ENCODE data around the gene OR4Q3.
"Not testable (repeated sequence)": the region's sequence is repeated elsewhere in the genome, so short reads cannot be mapped to it uniquely, and the experiment has no call there.

The OR4Q3 gene

GRCh38 chr14:19754172-19754571 lies 10.8 kb downstream of the OR4Q3 start:
- Histone ChIP-seq H3K27me3 (replicated peaks; ENCODE audit: insufficient read depth, low read length) (no peaks in the 10 kb centered on the region), H3K9me3 (replicated peaks; ENCODE audit: insufficient read depth, low read length) (no peaks in the 10 kb centered on the region), H4K20me1 (ENCODE audit: insufficient read depth, low read length) (no peaks in the 10 kb centered on the region), H3K9ac (ENCODE audit: low read length) (no peak overlapping the region), H3K4me2 (ENCODE audit: low read depth, low read length) (no peak overlapping the region), H3K4me3 (ENCODE audit: low read length) (no peak overlapping the region), H3K79me2 (ENCODE audit: low read length) (no peaks in the 10 kb centered on the region), H3K9me2 (replicated peaks; ENCODE audit: insufficient read depth, low read length) (no peaks in the 10 kb centered on the region), H3K27ac (ENCODE audit: low read length) (no peak overlapping the region), H2AFZ (ENCODE audit: low read length) (no peak overlapping the region), H3K4me1 (ENCODE audit: low read length) (no peaks in the 10 kb centered on the region), H3F3A (ENCODE audit: insufficient read depth, low read length) (no peaks in the 10 kb centered on the region), H3K36me3 (replicated peaks; ENCODE audit: insufficient read depth, low read length) (no peaks in the 10 kb centered on the region)
- TF ChIP-seq EZH2phosphoT487 (IDR thresholded peaks at IDR 0.05; ENCODE audit: low read length) (no peak), CTCF (IDR thresholded peaks at IDR 0.05; ENCODE audit: low read length) (no peak), EZH2 (optimal IDR thresholded peaks at IDR 0.05; ENCODE audit: low read depth, low read length) (no peak)
- no peak for DNase-seq

GRCh38 chr14:19771491-19771890 lies 28.1 kb downstream of the OR4Q3 start:
- H3K27ac ChIP-seq (ENCODE audit: low read length); DNase-seq; H3F3A ChIP-seq (ENCODE audit: insufficient read depth, low read length); H3K9me2 ChIP-seq (replicated peaks; ENCODE audit: insufficient read depth, low read length); H3K36me3 ChIP-seq (replicated peaks; ENCODE audit: insufficient read depth, low read length); H3K79me2 ChIP-seq (ENCODE audit: low read length); H3K9me3 ChIP-seq (replicated peaks; ENCODE audit: insufficient read depth, low read length); H3K4me1 ChIP-seq (ENCODE audit: low read length); H3K4me3 ChIP-seq (ENCODE audit: low read length); H3K4me2 ChIP-seq (ENCODE audit: low read depth, low read length); H4K20me1 ChIP-seq (ENCODE audit: insufficient read depth, low read length); H3K9ac ChIP-seq (ENCODE audit: low read length); H3K27me3 ChIP-seq (replicated peaks; ENCODE audit: insufficient read depth, low read length); H2AFZ ChIP-seq (ENCODE audit: low read length): not testable (repeated sequence)

- Histone ChIP-seq H4K20me1 (ENCODE audit: insufficient read depth, low read length) (no peaks in the 10 kb centered on the region), H2AFZ (ENCODE audit: low read length) (no peak overlapping the region), H3K79me2 (ENCODE audit: low read length) (no peaks in the 10 kb centered on the region), H3K9me2 (replicated peaks; ENCODE audit: insufficient read depth, low read length) (no peaks in the 10 kb centered on the region), H3K9ac (ENCODE audit: low read length) (no peak overlapping the region), H3F3A (ENCODE audit: insufficient read depth, low read length) (no peaks in the 10 kb centered on the region), H3K27ac (ENCODE audit: low read length) (no peak overlapping the region; the same call in 1 of the 2 replicates), H3K9me3 (replicated peaks; ENCODE audit: insufficient read depth, low read length) (no peaks in the 10 kb centered on the region), H3K27me3 (replicated peaks; ENCODE audit: insufficient read depth, low read length) (no peaks in the 10 kb centered on the region), H3K4me1 (ENCODE audit: low read length) (no peaks in the 10 kb centered on the region), H3K36me3 (replicated peaks; ENCODE audit: insufficient read depth, low read length) (no peaks in the 10 kb centered on the region), H3K4me2 (ENCODE audit: low read depth, low read length) (no peak overlapping the region), H3K4me3 (ENCODE audit: low read length) (no peak overlapping the region)
- no peak for DNase-seq
- TF ChIP-seq EZH2phosphoT487 (IDR thresholded peaks at IDR 0.05; ENCODE audit: low read length), result no peak
- no peak for TF ChIP-seq EZH2 (optimal IDR thresholded peaks at IDR 0.05; ENCODE audit: low read depth, low read length)
- TF ChIP-seq CTCF (IDR thresholded peaks at IDR 0.05; ENCODE audit: low read length), result no peak
Observed at GRCh38 chr14:19771895-19772430, 28.6 kb downstream of the OR4Q3 start.

GRCh38 chr14:19772454-19772853 lies 29.1 kb downstream of the OR4Q3 start:
- H3K36me3 ChIP-seq (replicated peaks; ENCODE audit: insufficient read depth, low read length); H3K79me2 ChIP-seq (ENCODE audit: low read length); H3K4me2 ChIP-seq (ENCODE audit: low read depth, low read length); H3K27me3 ChIP-seq (replicated peaks; ENCODE audit: insufficient read depth, low read length); H3K4me1 ChIP-seq (ENCODE audit: low read length); H3K9ac ChIP-seq (ENCODE audit: low read length); H3K4me3 ChIP-seq (ENCODE audit: low read length); H3K9me2 ChIP-seq (replicated peaks; ENCODE audit: insufficient read depth, low read length); H4K20me1 ChIP-seq (ENCODE audit: insufficient read depth, low read length); H3K9me3 ChIP-seq (replicated peaks; ENCODE audit: insufficient read depth, low read length); H3F3A ChIP-seq (ENCODE audit: insufficient read depth, low read length); DNase-seq; H3K27ac ChIP-seq (ENCODE audit: low read length); H2AFZ ChIP-seq (ENCODE audit: low read length): not testable (repeated sequence)

- not testable (repeated sequence) for H3K9ac ChIP-seq (ENCODE audit: low read length); H3K9me3 ChIP-seq (replicated peaks; ENCODE audit: insufficient read depth, low read length); H3K27ac ChIP-seq (ENCODE audit: low read length); H2AFZ ChIP-seq (ENCODE audit: low read length); H3K4me1 ChIP-seq (ENCODE audit: low read length); H3K36me3 ChIP-seq (replicated peaks; ENCODE audit: insufficient read depth, low read length); H3F3A ChIP-seq (ENCODE audit: insufficient read depth, low read length); DNase-seq; H3K79me2 ChIP-seq (ENCODE audit: low read length); H4K20me1 ChIP-seq (ENCODE audit: insufficient read depth, low read length); H3K4me3 ChIP-seq (ENCODE audit: low read length); H3K9me2 ChIP-seq (replicated peaks; ENCODE audit: insufficient read depth, low read length); H3K27me3 ChIP-seq (replicated peaks; ENCODE audit: insufficient read depth, low read length); H3K4me2 ChIP-seq (ENCODE audit: low read depth, low read length)
Observed at GRCh38 chr14:19773204-19773603, 29.8 kb downstream of the OR4Q3 start, which contains the start of gene OR4M1. OR4M1 (plus strand) TSS chr14:19773504; CDS start chr14:19780323, 6,819 bp downstream.
